DND-41 (cell line): ENCODE results near the gene ABI3BP.

Experiments used
- CTCF ChIP-seq: IDR thresholded peaks from 2 replicates; pipeline ENCODE4 v1.5.1; 2012; ENCODE audit warnings: borderline replicate concordance, low read length, moderate library complexity, mild to moderate bottlenecking; ENCODE audit not compliant: poor library complexity, severe bottlenecking; ENCODE audit errors: extremely low read depth
- EZH2 ChIP-seq: IDR thresholded peaks from 3 replicates; pipeline ENCODE4 v1.6.1; 2012; ENCODE audit warnings: borderline replicate concordance, low read depth, mild to moderate bottlenecking, moderate library complexity, low read length, inconsistent platforms; ENCODE audit not compliant: severe bottlenecking

- TF ChIP-seq CTCF (no peak), EZH2 (no peak)
Observed at GRCh38 chr3:100831629-100832028, 161.6 kb downstream of the ABI3BP start.
